GM12891 (cell line): ENCODE data around the gene CPNE2.
"Not testable (repeated sequence)": the region's sequence is repeated elsewhere in the genome, so short reads cannot be mapped to it uniquely, and the experiment has no call there.

Experiments used
- PAX5 ChIP-seq: IDR thresholded peaks from 2 replicates; pipeline ENCODE4 v1.6.1; 2011; ENCODE audit warnings: low read length, moderate library complexity, mild to moderate bottlenecking; ENCODE audit not compliant: insufficient read depth, severe bottlenecking
- POLR2A ChIP-seq: IDR thresholded peaks from 2 replicates; pipeline ENCODE4 v1.6.1; 2011; ENCODE audit warnings: low read depth, low read length, control low read depth
- POLR2AphosphoS5 ChIP-seq: IDR thresholded peaks from 2 replicates; pipeline ENCODE4 v1.6.1; 2011; ENCODE audit warnings: low read depth, low read length, control low read depth
- POU2F2 ChIP-seq: IDR thresholded peaks from 2 replicates; pipeline ENCODE4 v1.6.1; 2011; ENCODE audit warnings: low read depth, mild to moderate bottlenecking, control low read depth, low read length, moderate library complexity
- TAF1 ChIP-seq: IDR thresholded peaks from 2 replicates; pipeline ENCODE4 v1.6.1; 2011; ENCODE audit warnings: low read depth, low read length, control low read depth

DNA sequence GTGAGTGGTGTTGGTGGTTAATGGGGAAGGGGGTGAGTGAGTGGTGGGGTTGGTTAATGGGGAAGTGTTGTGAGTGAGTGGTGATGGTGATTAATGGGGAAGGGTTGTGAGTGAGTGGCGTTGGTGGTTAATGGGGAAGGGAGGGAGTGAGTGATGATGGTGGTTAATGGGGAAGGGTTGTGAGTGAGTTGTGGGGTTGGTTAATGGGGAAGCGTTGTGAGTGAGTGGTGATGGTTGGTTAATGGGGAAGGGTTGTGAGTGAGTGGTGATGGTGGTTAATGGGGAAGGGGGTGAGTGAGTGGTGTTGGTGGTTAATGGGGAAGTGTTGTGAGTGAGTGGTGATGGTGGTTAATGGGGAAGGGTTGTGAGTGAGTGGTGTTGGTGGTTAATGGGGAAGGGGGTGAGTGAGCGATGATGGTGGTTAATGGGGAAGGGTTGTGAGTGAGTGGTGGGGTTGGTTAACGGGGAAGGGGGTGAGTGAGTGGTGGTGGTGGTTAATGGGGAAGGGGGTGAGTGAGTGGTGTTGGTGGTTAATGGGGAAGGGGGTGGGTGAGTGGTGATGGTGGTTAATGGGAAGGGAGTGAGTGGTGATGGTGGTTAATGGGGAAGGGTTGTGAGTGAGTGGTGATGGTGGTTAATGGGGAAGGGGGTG is 21.2 kb upstream of the CPNE2 start:
- TF ChIP-seq TAF1, POLR2AphosphoS5, POLR2A, POU2F2, PAX5: not testable (repeated sequence)
